ENCODE measurements around the gene FXYD3. TPM values are rescaled to one million over a fixed set of nuclear protein-coding genes. Genes with fewer than 3 reads are reported as not detected.

FXYD3 gene
- total RNA-seq, 1 donor from 2014 or later, result not detected

DNA sequence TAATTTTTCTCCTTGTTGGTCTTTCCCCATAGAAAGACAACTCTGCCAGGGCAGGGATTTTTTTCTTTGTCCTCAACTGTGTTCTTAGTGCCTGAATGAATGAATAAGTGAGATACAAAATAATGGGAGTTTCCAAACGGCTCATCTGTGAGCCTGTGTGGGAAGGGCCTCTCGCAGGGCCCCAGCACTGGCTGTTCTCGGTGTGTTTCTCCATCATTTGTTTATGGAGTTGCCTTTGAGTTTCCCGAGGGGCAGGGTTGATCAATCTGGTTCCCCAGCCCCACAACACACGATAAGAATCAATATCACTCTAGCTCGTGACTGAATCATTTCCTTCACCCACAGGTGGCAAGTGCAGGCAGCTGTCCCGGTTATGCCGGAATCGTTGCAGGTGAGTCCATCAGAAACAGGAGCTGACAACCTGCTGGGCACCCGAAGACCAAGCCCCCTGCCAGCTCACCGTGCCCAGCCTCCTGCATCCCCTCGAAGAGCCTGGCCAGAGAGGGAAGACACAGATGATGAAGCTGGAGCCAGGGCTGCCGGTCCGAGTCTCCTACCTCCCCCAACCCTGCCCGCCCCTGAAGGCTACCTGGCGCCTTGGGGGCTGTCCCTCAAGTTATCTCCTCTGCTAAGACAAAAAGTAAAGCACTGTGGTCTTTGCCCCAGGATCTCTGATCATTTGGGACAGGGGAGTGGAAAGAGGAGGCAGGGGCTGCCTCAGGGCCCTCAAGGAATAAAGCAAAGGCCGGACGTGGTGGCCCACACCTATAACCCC lies 53.8 kb downstream of the FXYD3 start:
- Mint-ChIP-seq H3K4me1 (peaks cover 32% of the 10 kb centered on the region), H3K36me3 (ENCODE audit: low read depth) (peaks cover 64% of the 10 kb centered on the region), H3K9me3 (peaks cover 6% of the 10 kb centered on the region), H3K27me3 (no peaks in the 10 kb centered on the region), H3K4me3 (no peak overlapping the region), H3K27ac (peak overlapping the region; percentile 16)
- TF ChIP-seq, protein P1, sequence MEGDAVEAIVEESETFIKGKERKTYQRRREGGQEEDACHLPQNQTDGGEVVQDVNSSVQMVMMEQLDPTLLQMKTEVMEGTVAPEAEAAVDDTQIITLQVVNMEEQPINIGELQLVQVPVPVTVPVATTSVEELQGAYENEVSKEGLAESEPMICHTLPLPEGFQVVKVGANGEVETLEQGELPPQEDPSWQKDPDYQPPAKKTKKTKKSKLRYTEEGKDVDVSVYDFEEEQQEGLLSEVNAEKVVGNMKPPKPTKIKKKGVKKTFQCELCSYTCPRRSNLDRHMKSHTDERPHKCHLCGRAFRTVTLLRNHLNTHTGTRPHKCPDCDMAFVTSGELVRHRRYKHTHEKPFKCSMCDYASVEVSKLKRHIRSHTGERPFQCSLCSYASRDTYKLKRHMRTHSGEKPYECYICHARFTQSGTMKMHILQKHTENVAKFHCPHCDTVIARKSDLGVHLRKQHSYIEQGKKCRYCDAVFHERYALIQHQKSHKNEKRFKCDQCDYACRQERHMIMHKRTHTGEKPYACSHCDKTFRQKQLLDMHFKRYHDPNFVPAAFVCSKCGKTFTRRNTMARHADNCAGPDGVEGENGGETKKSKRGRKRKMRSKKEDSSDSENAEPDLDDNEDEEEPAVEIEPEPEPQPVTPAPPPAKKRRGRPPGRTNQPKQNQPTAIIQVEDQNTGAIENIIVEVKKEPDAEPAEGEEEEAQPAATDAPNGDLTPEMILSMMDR (IDR thresholded peaks at IDR 0.05), result no peak
- DNase-seq (no peak), ATAC-seq (ENCODE audit: low read depth) (no peak)
- intact Hi-C loops (cut with micrococcal nuclease), result no loop called here
- POLR2A ChIA-PET, result no interaction called here
- CTCF ChIA-PET, result no interaction called here

DNA sequence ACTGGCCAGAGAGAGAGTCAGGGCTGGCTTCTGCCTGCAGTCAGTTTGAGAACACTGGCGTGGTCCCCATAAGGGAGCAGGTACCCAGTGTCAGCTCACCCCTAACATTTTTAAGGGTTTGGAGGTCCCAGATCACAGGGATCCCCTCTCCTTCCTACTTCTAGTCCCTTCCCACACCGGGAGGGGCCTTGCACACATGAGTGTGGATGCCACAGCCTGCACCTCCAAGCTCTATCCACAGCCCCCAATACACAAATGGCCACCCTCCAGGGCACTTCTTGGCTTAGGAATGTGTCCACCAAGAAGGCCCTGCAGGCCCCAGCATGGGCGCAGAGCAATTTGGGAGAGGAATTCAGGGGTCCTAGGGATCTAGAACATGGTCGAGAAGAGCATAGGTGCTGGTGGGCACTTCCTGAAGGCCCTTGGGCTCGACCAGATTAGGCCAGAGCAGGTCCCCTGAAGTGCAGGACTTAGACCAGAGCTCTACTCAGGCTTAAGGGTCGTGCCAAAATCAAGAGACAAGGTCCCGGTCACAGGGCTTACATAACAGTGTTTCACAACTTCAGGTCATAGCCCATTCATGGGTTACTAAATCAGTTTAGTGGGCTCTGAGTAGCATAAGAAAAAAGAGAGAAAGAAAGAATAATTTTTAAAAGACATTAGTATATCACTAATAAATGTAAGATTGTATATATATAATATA lies 54.9 kb downstream of the FXYD3 start:
- peak overlapping the region; percentile 35 for H3K27ac Mint-ChIP-seq
- TF ChIP-seq, protein P1 (IDR thresholded peaks at IDR 0.05), result no peak
- peaks cover 53% of the 10 kb centered on the region for H3K36me3 Mint-ChIP-seq (ENCODE audit: low read depth)
- H3K4me1 Mint-ChIP-seq, result peaks cover 30% of the 10 kb centered on the region
- peaks cover 6% of the 10 kb centered on the region for H3K9me3 Mint-ChIP-seq
- no peak overlapping the region for H3K4me3 Mint-ChIP-seq
- no peaks in the 10 kb centered on the region for H3K27me3 Mint-ChIP-seq
- DNase-seq (no peak), ATAC-seq (ENCODE audit: low read depth) (no peak)
- intact Hi-C loops (cut with micrococcal nuclease), result loop anchor here (2.0 to 5.0 kb wide), 2 partner anchors 16 to 37 kb away; partner anchors contain the start of gene FXYD5
- ChIA-PET CTCF (no interaction called here), POLR2A (no interaction called here)

DNA sequence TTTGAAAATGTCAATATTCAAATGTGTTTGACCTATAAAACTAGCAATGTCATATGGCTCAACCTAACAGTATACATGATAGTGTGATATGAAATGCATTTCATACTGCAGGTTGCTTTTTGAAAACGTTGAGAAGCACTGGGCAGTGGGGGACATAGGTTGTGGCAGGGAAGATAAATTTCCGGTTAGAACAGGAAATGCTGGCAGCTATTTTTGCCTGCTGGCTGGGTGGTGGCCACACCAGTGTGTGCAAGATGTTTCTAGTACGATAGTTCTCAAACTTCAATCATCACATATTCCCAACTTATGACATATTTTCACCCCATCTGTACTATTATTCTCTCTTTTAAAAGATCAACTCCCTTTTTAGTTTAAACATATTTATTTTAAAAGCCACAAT lies 56.1 kb downstream of the FXYD3 start:
- Mint-ChIP-seq H3K27me3 (no peaks in the 10 kb centered on the region), H3K27ac (peak overlapping the region; percentile 53), H3K9me3 (no peaks in the 10 kb centered on the region), H3K4me1 (peaks cover 20% of the 10 kb centered on the region), H3K4me3 (no peak overlapping the region), H3K36me3 (ENCODE audit: low read depth) (peaks cover 41% of the 10 kb centered on the region)
- DNase-seq (no peak), ATAC-seq (ENCODE audit: low read depth) (no peak)
- ChIA-PET POLR2A (no interaction called here), CTCF (interaction anchor here (1.4 kb wide), 1 partner anchor 105 kb away, joined by 4 read pairs; no protein-coding TSS in a partner anchor)
- TF ChIP-seq, protein P1 (IDR thresholded peaks at IDR 0.05), result no peak
- intact Hi-C loops (cut with micrococcal nuclease), result loop anchor here (2.0 to 5.0 kb wide), 2 partner anchors 17 to 36 kb away; partner anchors contain the start of gene FXYD5

Other genes with a start within 250 kb of the FXYD3 start
- gene ZNF30, start 188.9 kb upstream of the FXYD3 start, total RNA-seq, result 2.7 and 4.0 TPM in 2 replicates
- 4.8 and 4.9 TPM in 2 replicates for gene ZNF792, start 151.6 kb upstream of the FXYD3 start, total RNA-seq
- 52.9 and 54.4 TPM in 2 replicates for gene GRAMD1A, start 115.5 kb upstream of the FXYD3 start, total RNA-seq
- gene SCN1B, start 85.4 kb upstream of the FXYD3 start, total RNA-seq, result 0.34 and 0.47 TPM in 2 replicates
- not detected in 2 replicates for gene HPN, start 74.1 kb upstream of the FXYD3 start, total RNA-seq
- gene LGI4, start 19.2 kb downstream of the FXYD3 start, total RNA-seq, result not detected in 2 replicates
- gene FXYD1, start 23.0 kb downstream of the FXYD3 start, total RNA-seq, result 1.1 TPM in 2 replicates
- 2.2 and 3.0 TPM in 2 replicates for gene FXYD7, start 27.4 kb downstream of the FXYD3 start, total RNA-seq
- gene FXYD5, start 38.9 kb downstream of the FXYD3 start, total RNA-seq, result 103 and 125 TPM in 2 replicates
- not detected in 2 replicates for gene FAM187B, start 112.9 kb downstream of the FXYD3 start, total RNA-seq
- 16.4 and 18.0 TPM in 2 replicates for gene LSR, start 133.2 kb downstream of the FXYD3 start, total RNA-seq
- gene USF2, start 153.1 kb downstream of the FXYD3 start, total RNA-seq, result 233 and 236 TPM in 2 replicates
- gene HAMP, start 166.7 kb downstream of the FXYD3 start, total RNA-seq, result 1.3 and 2.2 TPM in 2 replicates
- 0.22 and 0.31 TPM in 2 replicates for gene MAG, start 176.3 kb downstream of the FXYD3 start, total RNA-seq
- gene CD22, start 213.4 kb downstream of the FXYD3 start, total RNA-seq, result 920 and 1,096 TPM in 2 replicates
- gene FFAR1, start 232.1 kb downstream of the FXYD3 start, total RNA-seq, result 5.1 and 6.0 TPM in 2 replicates
- 0.16 TPM in 1 of 2 replicates, not detected in the other for gene FFAR3, start 242.6 kb downstream of the FXYD3 start, total RNA-seq